DMS 273 (cell line): ENCODE measurements around the gene ASTE1.
"Not testable (repeated sequence)": the region's sequence is repeated elsewhere in the genome, so short reads cannot be mapped to it uniquely, and the experiment has no call there.

Experiments
- DNase-seq: peaks from one replicate; lab custom pipeline; 2025; ENCODE audit not compliant: unreplicated experiment; lab: John Stamatoyannopoulos, UW

The ASTE1 gene

GRCh38 chr3:131018970-131019369 lies 7.7 kb downstream of the ASTE1 start:
- DNase-seq: no peak

GRCh38 chr3:131009698-131010097 lies 16.9 kb downstream of the ASTE1 start:
- DNase-seq: no peak

- DNase-seq: no peak
Observed at GRCh38 chr3:131008326-131008725, 18.3 kb downstream of the ASTE1 start.

GRCh38 chr3:131007782-131008181 lies 18.8 kb downstream of the ASTE1 start:
- no peak for DNase-seq

GRCh38 chr3:131007256-131007655 lies 19.4 kb downstream of the ASTE1 start:
- DNase-seq: no peak

GRCh38 chr3:131004603-131005002 lies 22.0 kb downstream of the ASTE1 start:
- DNase-seq: no peak

- DNase-seq: no peak
Observed at GRCh38 chr3:131001071-131001470, 25.6 kb downstream of the ASTE1 start.

GRCh38 chr3:130997289-130997688 lies 29.3 kb downstream of the ASTE1 start:
- no peak for DNase-seq

- no peak for DNase-seq
Observed at GRCh38 chr3:130992344-130992743, 34.3 kb downstream of the ASTE1 start.

- no peak for DNase-seq
Observed at GRCh38 chr3:130991126-130991525, 35.5 kb downstream of the ASTE1 start.

GRCh38 chr3:130990282-130990681 lies 36.3 kb downstream of the ASTE1 start:
- no peak for DNase-seq

GRCh38 chr3:130981469-130981868 lies 45.2 kb downstream of the ASTE1 start:
- DNase-seq: no peak

GRCh38 chr3:130979117-130979516 lies 47.5 kb downstream of the ASTE1 start:
- DNase-seq: no peak

- no peak for DNase-seq
Observed at GRCh38 chr3:130976706-130977105, 49.9 kb downstream of the ASTE1 start.

- DNase-seq: no peak
Observed at GRCh38 chr3:130975251-130975650, 51.4 kb downstream of the ASTE1 start.

- DNase-seq: no peak
Observed at GRCh38 chr3:130974201-130974600, 52.4 kb downstream of the ASTE1 start.

- DNase-seq: no peak
Observed at GRCh38 chr3:130973406-130973805, 53.2 kb downstream of the ASTE1 start.

GRCh38 chr3:130972592-130972991 lies 54.0 kb downstream of the ASTE1 start:
- DNase-seq: not testable (repeated sequence)

GRCh38 chr3:130971208-130971607 lies 55.4 kb downstream of the ASTE1 start:
- no peak for DNase-seq

- no peak for DNase-seq
Observed at GRCh38 chr3:130969621-130970020, 57.0 kb downstream of the ASTE1 start.

- no peak for DNase-seq
Observed at GRCh38 chr3:130968221-130968620, 58.4 kb downstream of the ASTE1 start.

GRCh38 chr3:130967281-130967680 lies 59.3 kb downstream of the ASTE1 start:
- DNase-seq: no peak

GRCh38 chr3:130963878-130964277 lies 62.7 kb downstream of the ASTE1 start:
- DNase-seq: no peak
